Esophagus muscularis mucosa (tissue), 4 donors: ENCODE results near the gene KLF15.

Experiments used
- EP300 ChIP-seq: sonication (generic); formaldehyde crosslinking; IDR thresholded peaks from one replicate; pipeline ENCODE4 v1.6.1; 2017; ENCODE audit warnings: antibody characterized with exemption
- POLR2AphosphoS5 ChIP-seq, 2 donors: sonication (generic); formaldehyde crosslinking; IDR thresholded peaks; one replicate each; pipeline ENCODE4 v1.6.1; 2017; ENCODE audit warnings: antibody characterized with exemption in 2 of 2
- TF ChIP-seq, protein P1 (sequence below), 3 experiments: fragments of 200-600 bp in 2 of 3; fragments of 450-650 bp in 1 of 3; sonication (generic) in 2 of 3; IDR thresholded peaks; one replicate each; pipeline ENCODE4 v1.5.1; 2017 to 2019; ENCODE audit warnings: antibody characterized with exemption in 3 of 3, mild to moderate bottlenecking in 2 of 3, moderate library complexity in 1 of 3

GRCh38 chr3:126397610-126398422 lies 40.6 kb upstream of the KLF15 start:
- TF ChIP-seq, protein P1, sequence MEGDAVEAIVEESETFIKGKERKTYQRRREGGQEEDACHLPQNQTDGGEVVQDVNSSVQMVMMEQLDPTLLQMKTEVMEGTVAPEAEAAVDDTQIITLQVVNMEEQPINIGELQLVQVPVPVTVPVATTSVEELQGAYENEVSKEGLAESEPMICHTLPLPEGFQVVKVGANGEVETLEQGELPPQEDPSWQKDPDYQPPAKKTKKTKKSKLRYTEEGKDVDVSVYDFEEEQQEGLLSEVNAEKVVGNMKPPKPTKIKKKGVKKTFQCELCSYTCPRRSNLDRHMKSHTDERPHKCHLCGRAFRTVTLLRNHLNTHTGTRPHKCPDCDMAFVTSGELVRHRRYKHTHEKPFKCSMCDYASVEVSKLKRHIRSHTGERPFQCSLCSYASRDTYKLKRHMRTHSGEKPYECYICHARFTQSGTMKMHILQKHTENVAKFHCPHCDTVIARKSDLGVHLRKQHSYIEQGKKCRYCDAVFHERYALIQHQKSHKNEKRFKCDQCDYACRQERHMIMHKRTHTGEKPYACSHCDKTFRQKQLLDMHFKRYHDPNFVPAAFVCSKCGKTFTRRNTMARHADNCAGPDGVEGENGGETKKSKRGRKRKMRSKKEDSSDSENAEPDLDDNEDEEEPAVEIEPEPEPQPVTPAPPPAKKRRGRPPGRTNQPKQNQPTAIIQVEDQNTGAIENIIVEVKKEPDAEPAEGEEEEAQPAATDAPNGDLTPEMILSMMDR (IDR thresholded peaks at IDR 0.05) = no peak
- TF ChIP-seq POLR2AphosphoS5 (IDR thresholded peaks at IDR 0.05) = no peak
- no peak for TF ChIP-seq EP300
